AG09309 (cell line): ENCODE measurements around the gene IGF1R.

Experiments
- DNase-seq: peaks from one replicate; pipeline ENCODE4 v3.0.0-alpha.2; 2010; ENCODE audit warnings: low read depth
- H3K4me3 ChIP-seq: 2 replicates; pipeline ENCODE4 v1.5.1; 2011; ENCODE audit warnings: mild to moderate bottlenecking, low read depth, low read length, moderate library complexity; ENCODE audit not compliant: control insufficient read depth
- CTCF ChIP-seq: IDR thresholded peaks from 2 replicates; pipeline ENCODE4 v1.5.1; 2011; ENCODE audit warnings: mild to moderate bottlenecking, low read depth, low read length, inconsistent platforms; ENCODE audit not compliant: insufficient read depth, control insufficient read depth; ENCODE audit errors: missing control alignments

Gene IGF1R

GRCh38 chr15:98896002-98896721 is 247.8 kb downstream of the IGF1R start:
- no peak for TF ChIP-seq CTCF
- no peak for DNase-seq

GRCh38 chr15:98896802-98897732 is 248.7 kb downstream of the IGF1R start:
- H3K4me3 ChIP-seq, result no peak overlapping the region
- DNase-seq, result peak; percentile 100
- TF ChIP-seq CTCF, result no peak

More at GRCh38 chr15:98896002-98896721, 247.8 kb downstream of the IGF1R start:
- H3K4me3 ChIP-seq, result no peak overlapping the region

GRCh38 chr15:98898122-98898521 is 249.8 kb downstream of the IGF1R start:
- no peak for DNase-seq
- no peak overlapping the region for H3K4me3 ChIP-seq
- no peak for TF ChIP-seq CTCF

- no peak overlapping the region for H3K4me3 ChIP-seq
- no peak for TF ChIP-seq CTCF
- DNase-seq, result no peak
Observed at GRCh38 chr15:98899272-98900021, 251.1 kb downstream of the IGF1R start.

GRCh38 chr15:98900356-98900755 is 252.0 kb downstream of the IGF1R start:
- H3K4me3 ChIP-seq, result no peak overlapping the region
- TF ChIP-seq CTCF, result no peak
- DNase-seq, result peak; percentile 63

GRCh38 chr15:98901434-98902072 is 253.2 kb downstream of the IGF1R start:
- no peak overlapping the region for H3K4me3 ChIP-seq
- TF ChIP-seq CTCF, result no peak
- DNase-seq, result no peak
